Measurements from ENCODE around the gene CCDC30. TPM values are rescaled to one million over a fixed set of nuclear protein-coding genes. Genes with fewer than 3 reads are reported as not detected.

The CCDC30 gene
- polyA plus RNA-seq, 1 donor (not counting 4 experiments of a cell fraction or from before 2014, with no cell fraction given) = 0.35 TPM

GRCh38 chr1:42679364-42679983 is 216.4 kb downstream of the CCDC30 start:
- Histone ChIP-seq H3K9ac (ENCODE audit: control insufficient read depth, extremely low read depth, insufficient read depth, low read length) (no peak overlapping the region), H4K20me1 (ENCODE audit: control insufficient read depth, extremely low read depth, insufficient read depth, low read length) (peaks cover 8% of the 10 kb centered on the region), H3K27me3 (ENCODE audit: control insufficient read depth, extremely low read depth, insufficient read depth, low read length) (no peaks in the 10 kb centered on the region), H3K9me1 (ENCODE audit: control insufficient read depth, extremely low read depth, insufficient read depth, low read length) (no peaks in the 10 kb centered on the region), H3K36me3 (ENCODE audit: control insufficient read depth in 2 of 2, extremely low read depth in 1 of 2, insufficient read depth in 2 of 2, low read length in 2 of 2) (peaks cover 2 to 18% of the 10 kb centered on the region in 2 experiments), H3K4me2 (ENCODE audit: control insufficient read depth, extremely low read depth, insufficient read depth, low read depth, low read length) (no peak overlapping the region), H3K9me3 (ENCODE audit: control insufficient read depth, low read depth, low read length) (no peaks in the 10 kb centered on the region), H3K4me3 (ENCODE audit: control insufficient read depth in 2 of 3, extremely low read depth in 1 of 3, insufficient read depth in 2 of 3, low read depth in 1 of 3, low read length in 3 of 3) (no peak overlapping the region), H2AFZ (ENCODE audit: control insufficient read depth, low read length) (no peak overlapping the region), H3K4me1 (ENCODE audit: control insufficient read depth, extremely low read depth, insufficient read depth, low read length) (peaks cover 25% of the 10 kb centered on the region), H3K79me2 (ENCODE audit: control insufficient read depth, insufficient read depth, low read length) (peaks cover 31% of the 10 kb centered on the region), H3K27ac (ENCODE audit: control insufficient read depth, insufficient read depth, low read length) (no peak overlapping the region)
- no peak for TF ChIP-seq EZH2 (IDR thresholded peaks at IDR 0.05; ENCODE audit: low read length)
- TF ChIP-seq, protein P1, sequence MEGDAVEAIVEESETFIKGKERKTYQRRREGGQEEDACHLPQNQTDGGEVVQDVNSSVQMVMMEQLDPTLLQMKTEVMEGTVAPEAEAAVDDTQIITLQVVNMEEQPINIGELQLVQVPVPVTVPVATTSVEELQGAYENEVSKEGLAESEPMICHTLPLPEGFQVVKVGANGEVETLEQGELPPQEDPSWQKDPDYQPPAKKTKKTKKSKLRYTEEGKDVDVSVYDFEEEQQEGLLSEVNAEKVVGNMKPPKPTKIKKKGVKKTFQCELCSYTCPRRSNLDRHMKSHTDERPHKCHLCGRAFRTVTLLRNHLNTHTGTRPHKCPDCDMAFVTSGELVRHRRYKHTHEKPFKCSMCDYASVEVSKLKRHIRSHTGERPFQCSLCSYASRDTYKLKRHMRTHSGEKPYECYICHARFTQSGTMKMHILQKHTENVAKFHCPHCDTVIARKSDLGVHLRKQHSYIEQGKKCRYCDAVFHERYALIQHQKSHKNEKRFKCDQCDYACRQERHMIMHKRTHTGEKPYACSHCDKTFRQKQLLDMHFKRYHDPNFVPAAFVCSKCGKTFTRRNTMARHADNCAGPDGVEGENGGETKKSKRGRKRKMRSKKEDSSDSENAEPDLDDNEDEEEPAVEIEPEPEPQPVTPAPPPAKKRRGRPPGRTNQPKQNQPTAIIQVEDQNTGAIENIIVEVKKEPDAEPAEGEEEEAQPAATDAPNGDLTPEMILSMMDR (optimal IDR thresholded peaks at IDR 0.05 in 1 of 3, IDR thresholded peaks at IDR 0.05 in 1 of 3, conservative IDR thresholded peaks at IDR 0.05 in 1 of 3; ENCODE audit: extremely low read depth in 1 of 3, insufficient read depth in 2 of 3, low read length in 3 of 3) = no peak
- dilution Hi-C loops (cut with MboI; ENCODE audit: extremely low pct_ligation_motif_present, low sequenced_read_pairs) = no loop called here
- DNase-seq (ENCODE audit: low read depth, low spot score) (no peak), FAIRE-seq (no peak)

GRCh38 chr1:42680055-42680454 is 217.0 kb downstream of the CCDC30 start:
- FAIRE-seq = no peak
- Histone ChIP-seq H3K4me3 (ENCODE audit: control insufficient read depth in 2 of 3, extremely low read depth in 1 of 3, insufficient read depth in 2 of 3, low read depth in 1 of 3, low read length in 3 of 3) (no peak overlapping the region), H3K27me3 (ENCODE audit: control insufficient read depth, extremely low read depth, insufficient read depth, low read length) (no peaks in the 10 kb centered on the region), H3K4me1 (ENCODE audit: control insufficient read depth, extremely low read depth, insufficient read depth, low read length) (peaks cover 30% of the 10 kb centered on the region), H3K9me3 (ENCODE audit: control insufficient read depth, low read depth, low read length) (no peaks in the 10 kb centered on the region), H3K36me3 (ENCODE audit: control insufficient read depth in 2 of 2, extremely low read depth in 1 of 2, insufficient read depth in 2 of 2, low read length in 2 of 2) (peaks cover 2 to 21% of the 10 kb centered on the region in 2 experiments), H4K20me1 (ENCODE audit: control insufficient read depth, extremely low read depth, insufficient read depth, low read length) (peaks cover 13% of the 10 kb centered on the region), H3K9ac (ENCODE audit: control insufficient read depth, extremely low read depth, insufficient read depth, low read length) (no peak overlapping the region), H3K79me2 (ENCODE audit: control insufficient read depth, insufficient read depth, low read length) (peaks cover 37% of the 10 kb centered on the region), H2AFZ (ENCODE audit: control insufficient read depth, low read length) (no peak overlapping the region), H3K27ac (ENCODE audit: control insufficient read depth, insufficient read depth, low read length) (no peak overlapping the region), H3K4me2 (ENCODE audit: control insufficient read depth, extremely low read depth, insufficient read depth, low read depth, low read length) (peak overlapping the region; percentile 89), H3K9me1 (ENCODE audit: control insufficient read depth, extremely low read depth, insufficient read depth, low read length) (no peaks in the 10 kb centered on the region)
- no peak for DNase-seq (ENCODE audit: low read depth, low spot score)
- TF ChIP-seq EZH2 (IDR thresholded peaks at IDR 0.05; ENCODE audit: low read length) = no peak
- TF ChIP-seq, protein P1 (optimal IDR thresholded peaks at IDR 0.05 in 1 of 3, IDR thresholded peaks at IDR 0.05 in 1 of 3, conservative IDR thresholded peaks at IDR 0.05 in 1 of 3; ENCODE audit: extremely low read depth in 1 of 3, insufficient read depth in 2 of 3, low read length in 3 of 3) = no peak
- dilution Hi-C loops (cut with MboI; ENCODE audit: extremely low pct_ligation_motif_present, low sequenced_read_pairs) = no loop called here

Data from keratinocyte (primary cell).